HL-60 (cell line): Measurements from ENCODE around the gene WDR77.

ENCODE experiments used
- DNase-seq, 2 experiments: peaks; one replicate each; pipeline ENCODE4 v3.0.0-alpha.2; 2010 to 2020; ENCODE audit warnings: low read depth in 1 of 2, low spot score in 1 of 2
- H3K27ac ChIP-seq: fragments of 250-450 bp; sonication (Bioruptor Pico); replicated peaks from 2 replicates; pipeline ENCODE4 v1.5.1; 2020; ENCODE audit warnings: mild to moderate bottlenecking, moderate library complexity
- H3K27me3 ChIP-seq: fragments of 250-450 bp; sonication (Bioruptor Pico); 2 replicates; pipeline ENCODE4 v1.5.1; 2021; ENCODE audit warnings: mild to moderate bottlenecking, moderate library complexity; ENCODE audit not compliant: insufficient read depth, poor library complexity, severe bottlenecking
- H3K4me3 ChIP-seq: replicated peaks from 2 replicates; pipeline ENCODE4 v1.5.1; 2011; ENCODE audit warnings: mild to moderate bottlenecking, control low read depth, low read length; ENCODE audit not compliant: insufficient read depth
- CTCF ChIP-seq: IDR thresholded peaks from one replicate; pipeline ENCODE4 v1.5.1; 2011; ENCODE audit warnings: low read length, control low read depth, inconsistent platforms; ENCODE audit not compliant: insufficient read depth
- GABPA ChIP-seq: IDR thresholded peaks from 2 replicates; pipeline ENCODE4 v1.6.1; 2012; ENCODE audit warnings: low read depth
- POLR2AphosphoS5 ChIP-seq: IDR thresholded peaks from 2 replicates; pipeline ENCODE4 v1.6.1; 2012; ENCODE audit warnings: low read depth
- REST ChIP-seq: IDR thresholded peaks from 2 replicates; pipeline ENCODE4 v1.6.1; 2012; ENCODE audit warnings: low read depth; ENCODE audit not compliant: insufficient replicate concordance
- SPI1 ChIP-seq: IDR thresholded peaks from 2 replicates; pipeline ENCODE4 v1.6.1; 2012; ENCODE audit warnings: low read depth, mild to moderate bottlenecking, borderline replicate concordance

Gene WDR77

GRCh38 chr1:111414756-111415155, 34.3 kb downstream of the WDR77 start:
- no peak for DNase-seq
- Histone ChIP-seq H3K4me3 (no peak overlapping the region), H3K27ac (no peak overlapping the region), H3K27me3 (no peaks in the 10 kb centered on the region)
- no peak for TF ChIP-seq POLR2AphosphoS5
- no peak for TF ChIP-seq GABPA
- no peak for TF ChIP-seq CTCF
- TF ChIP-seq SPI1 = no peak
- no peak for TF ChIP-seq REST

GRCh38 chr1:111412839-111413238, 36.2 kb downstream of the WDR77 start:
- Histone ChIP-seq H3K27ac (no peak overlapping the region), H3K4me3 (no peak overlapping the region), H3K27me3 (no peaks in the 10 kb centered on the region)
- no peak for DNase-seq
- TF ChIP-seq CTCF = no peak
- no peak for TF ChIP-seq REST
- TF ChIP-seq SPI1 = no peak
- no peak for TF ChIP-seq GABPA
- TF ChIP-seq POLR2AphosphoS5 = no peak

- DNase-seq = no peak
- Histone ChIP-seq H3K27me3 (peaks cover 7% of the 10 kb centered on the region), H3K4me3 (no peak overlapping the region), H3K27ac (no peak overlapping the region)
- TF ChIP-seq SPI1 (no peak), POLR2AphosphoS5 (no peak), CTCF (no peak), REST (no peak), GABPA (no peak)
These were observed 41.8 kb downstream of the WDR77 start for GRCh38 chr1:111407301-111407700.
